Breast epithelium (tissue), 4 donors: ENCODE data around the gene TEAD2. TPM values are rescaled to one million over a fixed set of nuclear protein-coding genes. Genes with fewer than 3 reads are reported as not detected.
"Not testable (repeated sequence)": the region's sequence is repeated elsewhere in the genome, so short reads cannot be mapped to it uniquely, and the experiment has no call there.

Experiments
- DNase-seq, 2 donors: peaks; one replicate each; pipeline ENCODE4 v3.0.0-alpha.2; 2019; ENCODE audit warnings: low spot score in 2 of 2
- H3K27ac ChIP-seq, 2 donors: fragments of 200-600 bp; sonication (generic) in 1 of 2; one replicate each; pipeline ENCODE4 v1.5.1; 2016 to 2019; ENCODE audit warnings: mild to moderate bottlenecking in 1 of 2
- H3K27me3 ChIP-seq, 2 donors: fragments of 200-600 bp; sonication (generic) in 1 of 2; one replicate each; pipeline versions ENCODE4 v1.5.1 to v1.6.0; 2017 to 2019; ENCODE audit warnings: control low read depth in 1 of 2, mild to moderate bottlenecking in 1 of 2
- H3K36me3 ChIP-seq: fragments of 200-600 bp; one replicate; pipeline ENCODE4 v1.5.1; 2019
- H3K4me1 ChIP-seq, 2 donors: fragments of 200-600 bp; sonication (generic); one replicate each; pipeline ENCODE4 v1.5.1; 2016 to 2019; ENCODE audit warnings: control low read depth in 1 of 2
- H3K4me3 ChIP-seq, 3 donors: fragments of 200-600 bp; sonication (generic); 1 replicate in 2 of 3; 2 replicates in 1 of 3; pipeline ENCODE4 v1.5.1; 2016 to 2019; ENCODE audit warnings: mild to moderate bottlenecking in 3 of 3, moderate library complexity in 2 of 3
- H3K9me3 ChIP-seq, 2 donors: fragments of 200-600 bp; sonication (generic) in 1 of 2; one replicate each; pipeline ENCODE4 v1.5.1; 2016 to 2019; ENCODE audit warnings: control low read depth in 1 of 2
- POLR2A ChIP-seq: fragments of 450-650 bp; IDR thresholded peaks from one replicate; pipeline ENCODE4 v1.6.1; 2016; ENCODE audit warnings: antibody characterized with exemption, mild to moderate bottlenecking, moderate library complexity
- POLR2AphosphoS5 ChIP-seq, 3 donors: sonication (generic); formaldehyde crosslinking; IDR thresholded peaks; one replicate each; pipeline ENCODE4 v1.6.1; 2017; ENCODE audit warnings: antibody characterized with exemption in 3 of 3
- intact Hi-C: fragments of 100-400 bp; cut with DNase I; formaldehyde crosslinking; loops from one replicate; pipeline ENCODE4 v1.15.1; 2023; ENCODE audit warnings: low total_unique reads
- total RNA-seq, 3 donors: library from RNA; depleted of rRNA; stranded (reverse); fragments of >200 nt; gene quantifications; one replicate each; pipeline ENCODE4 v1.1.0, GENCODE V29; 2016
- TF ChIP-seq, protein P1 (sequence below), 3 donors: fragments of 450-650 bp; IDR thresholded peaks; one replicate each; pipeline ENCODE4 v1.5.1; 2016 to 2017; ENCODE audit warnings: antibody characterized with exemption in 3 of 3, mild to moderate bottlenecking in 3 of 3, moderate library complexity in 3 of 3

TEAD2 gene
- total RNA-seq, 3 donors from 2014 or later, result 24.9 to 30.0 (median 25.1) TPM

DNA sequence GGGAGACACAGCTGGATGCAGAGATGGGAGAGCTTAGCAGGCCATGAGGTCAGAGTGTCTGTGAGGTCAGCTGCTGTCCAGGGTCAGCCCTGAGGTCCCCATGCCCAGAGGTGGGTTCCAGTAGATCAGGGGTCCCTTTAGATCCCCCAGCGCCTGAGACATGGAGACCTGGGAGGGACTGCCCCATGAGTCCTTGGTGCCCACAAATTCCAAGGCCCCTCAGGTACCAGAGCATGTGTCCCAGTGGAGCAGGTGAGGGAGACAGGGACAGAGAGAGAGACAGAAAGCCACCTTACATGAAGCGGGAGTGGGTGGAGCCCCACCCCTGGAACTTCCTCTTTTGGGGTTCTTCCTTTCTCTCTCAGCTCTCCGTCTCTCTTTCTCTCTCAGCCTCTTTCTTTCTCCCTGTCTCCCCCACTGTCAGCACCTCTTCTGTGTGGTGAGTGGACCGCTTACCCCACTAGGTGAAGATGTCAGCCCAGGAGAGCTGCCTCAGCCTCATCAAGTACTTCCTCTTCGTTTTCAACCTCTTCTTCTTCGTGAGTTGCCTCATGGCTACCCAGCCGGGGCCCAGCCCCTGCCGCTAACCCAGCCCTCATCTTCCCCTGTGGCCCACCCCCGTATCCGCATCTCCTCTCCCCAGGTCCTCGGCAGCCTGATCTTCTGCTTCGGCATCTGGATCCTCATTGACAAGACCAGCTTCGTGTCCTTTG is 27.0 kb downstream of the TEAD2 start, which contains the start of gene CD37:
TSS of gene CD37 (plus strand) at position 336 of the 713 bp plus-strand sequence. CDS start at position 471, 135 bp downstream.
- peak within 1 kb of the TSS; percentile 14 to 43 (median 27) for H3K4me3 ChIP-seq
- no peaks in the 10 kb centered on the region for H3K36me3 ChIP-seq
- H3K27ac ChIP-seq, result no peak within 1 kb of the TSS
- H3K4me1 ChIP-seq, result peaks cover 0 to 6% of the 10 kb centered on the region in 2 donors
- intact Hi-C loops, result no loop called here
- no peaks in the 10 kb centered on the region for H3K9me3 ChIP-seq
- peak; percentile 18 to 49 for DNase-seq
- TF ChIP-seq, protein P1, sequence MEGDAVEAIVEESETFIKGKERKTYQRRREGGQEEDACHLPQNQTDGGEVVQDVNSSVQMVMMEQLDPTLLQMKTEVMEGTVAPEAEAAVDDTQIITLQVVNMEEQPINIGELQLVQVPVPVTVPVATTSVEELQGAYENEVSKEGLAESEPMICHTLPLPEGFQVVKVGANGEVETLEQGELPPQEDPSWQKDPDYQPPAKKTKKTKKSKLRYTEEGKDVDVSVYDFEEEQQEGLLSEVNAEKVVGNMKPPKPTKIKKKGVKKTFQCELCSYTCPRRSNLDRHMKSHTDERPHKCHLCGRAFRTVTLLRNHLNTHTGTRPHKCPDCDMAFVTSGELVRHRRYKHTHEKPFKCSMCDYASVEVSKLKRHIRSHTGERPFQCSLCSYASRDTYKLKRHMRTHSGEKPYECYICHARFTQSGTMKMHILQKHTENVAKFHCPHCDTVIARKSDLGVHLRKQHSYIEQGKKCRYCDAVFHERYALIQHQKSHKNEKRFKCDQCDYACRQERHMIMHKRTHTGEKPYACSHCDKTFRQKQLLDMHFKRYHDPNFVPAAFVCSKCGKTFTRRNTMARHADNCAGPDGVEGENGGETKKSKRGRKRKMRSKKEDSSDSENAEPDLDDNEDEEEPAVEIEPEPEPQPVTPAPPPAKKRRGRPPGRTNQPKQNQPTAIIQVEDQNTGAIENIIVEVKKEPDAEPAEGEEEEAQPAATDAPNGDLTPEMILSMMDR (IDR thresholded peaks at IDR 0.05), result no peak
- no peak for TF ChIP-seq POLR2AphosphoS5 (IDR thresholded peaks at IDR 0.05)
- no peak for TF ChIP-seq POLR2A
- H3K27me3 ChIP-seq, result no peaks in the 10 kb centered on the region

DNA sequence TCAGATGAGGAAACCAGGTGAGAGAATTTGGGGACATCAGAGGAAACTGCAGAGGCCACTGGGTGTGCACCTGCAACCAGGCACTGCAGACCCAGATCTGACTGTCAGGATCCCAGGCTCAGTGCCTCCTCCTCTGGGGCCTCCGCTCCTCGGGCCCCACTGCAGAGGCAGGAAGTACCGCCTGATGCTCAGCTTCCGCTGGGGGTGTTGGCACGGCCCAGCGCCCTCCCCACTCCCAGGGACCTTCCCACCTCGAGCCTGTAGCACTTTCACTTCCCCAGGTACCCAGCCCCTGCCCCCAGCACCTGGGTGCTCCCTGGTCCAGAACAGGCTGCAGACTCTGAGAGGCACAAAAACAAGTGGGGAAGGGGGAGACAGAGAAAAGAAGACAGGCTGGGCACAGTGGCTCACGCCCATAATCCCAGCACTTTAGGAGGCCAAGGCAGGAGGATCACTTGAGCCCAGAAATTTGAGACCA is 28.4 kb downstream of the TEAD2 start:
- no peak overlapping the region for H3K27ac ChIP-seq
- peak; percentile 15 to 34 for DNase-seq
- no peaks in the 10 kb centered on the region for H3K36me3 ChIP-seq
- no peak for TF ChIP-seq POLR2AphosphoS5 (IDR thresholded peaks at IDR 0.05)
- TF ChIP-seq, protein P1 (IDR thresholded peaks at IDR 0.05), result no peak
- TF ChIP-seq POLR2A, result no peak
- intact Hi-C loops, result no loop called here
- no peak overlapping the region for H3K4me3 ChIP-seq
- peaks cover 0 to 5% of the 10 kb centered on the region in 2 donors for H3K4me1 ChIP-seq
- no peaks in the 10 kb centered on the region for H3K27me3 ChIP-seq
- H3K9me3 ChIP-seq, result no peaks in the 10 kb centered on the region

DNA sequence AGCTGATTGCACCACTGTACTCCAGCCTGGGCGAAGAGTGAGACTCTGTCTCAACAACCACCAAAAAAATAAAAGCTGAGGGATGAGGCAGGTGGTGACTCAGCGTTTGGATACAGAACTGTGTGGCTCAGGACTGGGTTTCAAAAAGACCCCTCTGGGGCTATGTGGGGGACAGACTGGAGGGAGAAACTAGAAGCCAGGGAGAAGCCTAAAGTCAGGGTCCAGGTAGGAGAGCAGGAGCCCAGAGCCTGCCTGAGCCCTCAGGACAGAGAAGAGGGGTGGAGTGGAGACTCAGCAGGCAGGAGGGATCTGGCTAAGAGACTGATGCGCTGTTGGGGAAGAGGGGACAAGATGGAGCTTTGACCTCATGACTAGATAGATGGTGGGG is 28.8 kb downstream of the TEAD2 start:
- no peaks in the 10 kb centered on the region for H3K27me3 ChIP-seq
- DNase-seq, result peak in 1 of 2 donors; percentile 13
- H3K4me3 ChIP-seq, result no peak overlapping the region
- intact Hi-C loops, result no loop called here
- TF ChIP-seq POLR2AphosphoS5 (IDR thresholded peaks at IDR 0.05), result no peak
- TF ChIP-seq POLR2A, result no peak
- TF ChIP-seq, protein P1 (IDR thresholded peaks at IDR 0.05), result no peak
- no peaks in the 10 kb centered on the region for H3K36me3 ChIP-seq
- H3K27ac ChIP-seq, result no peak overlapping the region
- H3K4me1 ChIP-seq, result peaks cover 0 to under 1% of the 10 kb centered on the region in 2 donors
- H3K9me3 ChIP-seq, result no peaks in the 10 kb centered on the region

DNA sequence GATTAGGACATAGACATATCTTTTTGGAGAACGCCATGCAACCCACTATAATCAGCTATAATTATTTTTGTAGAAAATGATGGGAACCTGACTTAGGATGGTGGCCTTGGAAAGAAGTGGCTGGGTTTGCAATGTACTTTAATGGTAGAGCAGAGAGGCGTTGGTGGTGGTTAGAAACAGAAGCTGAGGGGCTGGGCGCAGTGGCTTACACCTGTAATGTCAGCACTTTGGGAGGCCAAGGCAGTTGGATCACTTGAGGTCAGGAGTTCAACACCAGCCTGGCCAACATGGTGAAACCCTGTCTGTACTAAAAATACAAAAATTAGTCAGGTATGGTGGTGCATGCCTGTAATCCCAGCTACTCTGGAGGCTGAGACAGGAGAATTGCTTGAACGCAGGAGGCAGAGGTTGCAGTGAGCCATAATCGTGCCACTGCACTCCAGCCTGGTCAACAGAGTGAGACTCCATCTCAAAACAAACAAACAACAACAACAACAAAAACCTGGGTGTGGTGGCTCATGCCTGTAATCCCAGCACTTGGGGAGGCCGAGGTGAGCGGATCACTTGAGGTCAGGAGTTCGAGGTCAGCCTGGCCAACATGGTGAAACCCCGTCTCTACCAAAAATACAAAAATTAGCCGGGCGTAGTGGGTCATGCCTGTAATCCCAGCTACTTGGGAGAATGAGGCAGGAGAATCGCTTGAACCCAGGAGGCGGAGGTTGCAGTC is 29.4 kb downstream of the TEAD2 start:
- intact Hi-C loops, result not testable (repeated sequence)

DNA sequence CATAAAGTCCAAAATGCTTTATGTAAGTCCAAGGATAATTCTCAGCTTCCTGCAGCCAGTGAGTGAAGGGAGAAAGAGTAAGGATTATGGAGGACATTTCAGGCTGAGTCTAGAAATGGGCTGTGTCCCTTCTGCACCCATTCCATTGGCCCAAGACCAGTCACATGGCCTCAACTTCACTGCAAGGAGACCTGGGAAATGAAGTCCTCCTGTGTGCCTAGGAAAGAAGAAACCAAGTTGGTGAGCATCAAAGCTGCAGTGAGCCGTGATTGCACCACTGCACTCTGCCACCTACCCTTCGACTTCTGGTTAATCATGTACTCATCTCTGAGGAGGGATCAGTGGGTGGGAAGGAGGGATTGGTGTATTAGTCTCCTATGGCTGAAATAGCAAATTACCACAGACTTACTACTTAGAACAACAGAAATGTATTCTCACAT is 30.6 kb downstream of the TEAD2 start:
- no peak for TF ChIP-seq POLR2AphosphoS5 (IDR thresholded peaks at IDR 0.05)
- no peak overlapping the region for H3K27ac ChIP-seq
- H3K27me3 ChIP-seq, result no peaks in the 10 kb centered on the region
- H3K9me3 ChIP-seq, result no peaks in the 10 kb centered on the region
- peak in 1 of 2 donors; percentile 17 for DNase-seq
- intact Hi-C loops, result no loop called here
- H3K4me3 ChIP-seq, result no peak overlapping the region
- no peaks in the 10 kb centered on the region for H3K36me3 ChIP-seq
- no peaks in the 10 kb centered on the region for H3K4me1 ChIP-seq

More for the DNA sequence above, 29.4 kb downstream of the TEAD2 start:
- not testable (repeated sequence) for H3K36me3 ChIP-seq, H3K27me3 ChIP-seq, H3K4me1 ChIP-seq, H3K4me3 ChIP-seq, H3K9me3 ChIP-seq, H3K27ac ChIP-seq
- peak in 1 of 2 donors; percentile 13 for DNase-seq

DNA sequence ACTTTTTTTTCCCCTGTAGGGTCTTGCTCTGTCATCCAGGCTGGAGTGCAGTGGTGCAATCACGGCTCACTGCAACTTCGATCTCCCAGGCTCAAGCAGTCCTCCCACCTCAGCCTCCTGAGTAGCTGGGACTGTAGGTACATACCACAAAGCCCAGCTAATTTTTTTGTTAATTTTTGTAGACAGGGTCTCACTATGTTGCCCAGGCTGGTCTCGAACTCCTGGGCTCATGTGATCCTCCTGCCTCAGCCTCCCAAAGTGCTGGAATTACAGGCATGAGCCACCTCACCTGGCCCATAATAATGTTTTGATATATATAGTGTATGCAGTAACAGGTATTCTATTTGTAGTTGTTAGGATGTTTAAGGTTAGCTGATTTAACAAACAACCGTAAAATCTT is 31.0 kb downstream of the TEAD2 start:
- H3K36me3 ChIP-seq, H3K4me1 ChIP-seq, H3K27me3 ChIP-seq, H3K27ac ChIP-seq, H3K9me3 ChIP-seq, H3K4me3 ChIP-seq, intact Hi-C loops: not testable (repeated sequence)
- peak in 1 of 2 donors; percentile 7 for DNase-seq
